ENCODE results near the gene ABL2. TPM values are rescaled to one million over a fixed set of nuclear protein-coding genes. Genes with fewer than 3 reads are reported as not detected.

The ABL2 gene
- polyA plus RNA-seq, 2 of the 4 experiments (the other 2 are of a cell fraction), result 12.4 TPM

DNA sequence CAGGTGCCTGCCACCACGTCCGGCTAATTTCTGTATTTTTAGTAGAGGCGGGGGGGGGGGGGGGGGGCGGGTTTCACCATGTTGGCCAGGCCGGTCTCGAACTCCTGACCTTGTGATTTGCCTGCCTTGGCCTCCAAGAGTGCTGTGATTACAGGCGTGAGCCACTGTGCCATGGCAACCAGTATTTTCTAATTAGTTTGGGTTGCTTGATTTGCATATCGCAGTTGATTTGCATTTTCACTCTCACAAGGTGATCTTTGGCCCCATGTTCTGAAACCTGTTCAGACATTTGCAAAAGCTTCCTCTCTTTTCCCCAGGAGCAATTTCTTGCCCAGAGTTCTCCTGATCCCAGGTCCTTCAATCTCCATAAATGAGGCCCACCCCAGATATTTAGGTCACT is 145.9 kb downstream of the ABL2 start:
- ChIA-PET POLR2A (interaction anchor here (0.7 kb wide), 1 partner anchor 358 kb away, joined by 3 read pairs; no protein-coding TSS in a partner anchor), CTCF (interaction anchor here (0.7 to 6.2 kb wide), 7 partner anchors 8 to 551 kb away, joined by 3 to 28 read pairs (median 3); no protein-coding TSS in a partner anchor)
- H3K9me3 ChIP-seq, result no peaks in the 10 kb centered on the region
- peak overlapping the region in 1 of 2 experiments; percentile 95; a peak in 1 of 6 replicates for H3K27ac ChIP-seq
- ATAC-seq (no peak), DNase-seq (ENCODE audit: low read depth in 1 of 2, low spot score in 1 of 2) (no peak), FAIRE-seq (no peak)
- H3K4me1 ChIP-seq, result peaks cover 22% of the 10 kb centered on the region; the same call in 1 of the 3 replicates
- WGBS (ENCODE audit: missing lambda C conversion rate), result 76% methylated on average over 7 of the region's 8 CpGs
- TF ChIP-seq REST (IDR thresholded peaks at IDR 0.05) (no peak), EP300 (IDR thresholded peaks at IDR 0.05) (no peak), ZFP36 (IDR thresholded peaks at IDR 0.05; ENCODE audit: borderline replicate concordance, partially characterized antibody) (no peak), RNF2 (IDR thresholded peaks at IDR 0.05; ENCODE audit: borderline replicate concordance, low read depth) (no peak), FOXS1 (CRISPR knock-in tag; IDR thresholded peaks at IDR 0.05) (no peak), PHF8 (IDR thresholded peaks at IDR 0.05; ENCODE audit: borderline replicate concordance, low read depth) (no peak)
- TF ChIP-seq, protein P1, sequence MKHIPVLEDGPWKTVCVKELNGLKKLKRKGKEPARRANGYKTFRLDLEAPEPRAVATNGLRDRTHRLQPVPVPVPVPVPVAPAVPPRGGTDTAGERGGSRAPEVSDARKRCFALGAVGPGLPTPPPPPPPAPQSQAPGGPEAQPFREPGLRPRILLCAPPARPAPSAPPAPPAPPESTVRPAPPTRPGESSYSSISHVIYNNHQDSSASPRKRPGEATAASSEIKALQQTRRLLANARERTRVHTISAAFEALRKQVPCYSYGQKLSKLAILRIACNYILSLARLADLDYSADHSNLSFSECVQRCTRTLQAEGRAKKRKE (CRISPR knock-in tag; IDR thresholded peaks at IDR 0.05; ENCODE audit: low read depth), result no peak
- peak overlapping the region; percentile 97 for H3K4me2 ChIP-seq
- H3K4me3 ChIP-seq, result no peak overlapping the region; the same call in 2 of the 3 replicates

DNA sequence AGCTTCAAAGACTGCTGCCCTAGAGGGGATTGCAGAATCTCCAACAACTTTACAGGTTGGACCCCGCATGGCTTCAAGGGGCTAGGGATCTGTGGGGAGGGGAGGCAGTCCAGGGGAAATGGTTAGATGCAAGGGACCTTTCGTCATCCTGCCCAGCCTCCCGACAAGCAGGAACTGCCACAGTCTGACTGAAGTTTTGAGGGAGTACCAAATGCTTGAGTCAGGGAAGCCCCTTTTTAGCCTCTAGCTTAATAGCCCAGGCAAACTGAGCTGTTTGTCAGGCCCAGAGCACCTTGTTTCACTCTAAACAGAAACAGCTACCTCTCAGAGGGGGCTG is 146.5 kb downstream of the ABL2 start:
- Histone ChIP-seq H3K9me3 (no peaks in the 10 kb centered on the region), H3K27ac (peak overlapping the region; percentile 87 to 95), H3K4me3 (peak overlapping the region; percentile 77), H3K4me1 (peaks cover 22% of the 10 kb centered on the region; the same call in 1 of the 3 replicates), H3K4me2 (peak overlapping the region; percentile 97)
- ChIA-PET CTCF (interaction anchor here (0.7 to 6.2 kb wide), 9 partner anchors 18 to 551 kb away, joined by 3 to 28 read pairs (median 7); no protein-coding TSS in a partner anchor), POLR2A (no interaction called here)
- 9% methylated on average over 3 of the region's 3 CpGs for WGBS (ENCODE audit: missing lambda C conversion rate)
- no peak for TF ChIP-seq NFE2L2 (conservative IDR thresholded peaks at IDR 0.05; ENCODE audit: low read length)
- TF ChIP-seq, protein P2, sequence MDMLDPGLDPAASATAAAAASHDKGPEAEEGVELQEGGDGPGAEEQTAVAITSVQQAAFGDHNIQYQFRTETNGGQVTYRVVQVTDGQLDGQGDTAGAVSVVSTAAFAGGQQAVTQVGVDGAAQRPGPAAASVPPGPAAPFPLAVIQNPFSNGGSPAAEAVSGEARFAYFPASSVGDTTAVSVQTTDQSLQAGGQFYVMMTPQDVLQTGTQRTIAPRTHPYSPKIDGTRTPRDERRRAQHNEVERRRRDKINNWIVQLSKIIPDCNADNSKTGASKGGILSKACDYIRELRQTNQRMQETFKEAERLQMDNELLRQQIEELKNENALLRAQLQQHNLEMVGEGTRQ (IDR thresholded peaks at IDR 0.05), result peak; percentile 50; the same call in 1 of the 2 replicates
- peak; percentile 1 to 6; a peak in 4 of 6 replicates for ATAC-seq
- no peak for FAIRE-seq
- DNase-seq (ENCODE audit: low read depth in 1 of 2, low spot score in 1 of 2), result no peak

DNA sequence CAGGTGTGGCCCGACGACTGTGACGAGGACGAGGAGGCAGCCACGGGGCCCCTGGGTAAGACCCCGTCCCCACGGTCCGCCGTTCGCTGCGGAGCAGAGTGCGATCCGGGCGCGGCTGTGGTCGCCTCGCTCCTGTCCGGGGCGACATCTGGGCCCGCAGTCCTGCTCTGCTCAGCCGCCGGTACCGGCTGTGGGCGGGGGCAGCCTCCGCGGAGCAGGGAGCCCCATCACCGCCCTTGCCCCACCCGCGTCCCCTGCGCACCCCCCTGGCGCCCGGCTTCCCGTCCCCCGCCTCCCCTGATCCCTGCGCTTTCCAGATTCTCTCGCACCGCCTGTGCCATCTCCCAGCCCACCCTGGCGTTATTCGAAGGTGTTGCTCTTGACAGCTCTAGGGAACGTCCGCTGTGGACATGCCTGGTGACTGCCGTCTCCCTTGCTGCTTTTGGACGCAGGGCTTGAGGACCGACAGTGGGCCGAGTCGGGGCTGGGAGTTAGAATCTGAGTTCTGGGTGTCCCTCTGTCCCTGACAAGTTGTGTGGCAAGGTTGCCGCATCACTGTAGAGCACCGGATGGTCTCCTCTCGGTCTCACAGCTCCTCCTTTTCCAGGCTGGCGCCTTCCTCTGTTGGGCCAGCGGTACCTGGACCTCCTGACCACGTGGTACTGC is 147.0 kb downstream of the ABL2 start:
- DNase-seq (ENCODE audit: low read depth in 1 of 2, low spot score in 1 of 2) (peak; percentile 31 to 50), ATAC-seq (peak; percentile 61 to 65), FAIRE-seq (no peak)
- Histone ChIP-seq H3K27ac (peak overlapping the region; percentile 87 to 95), H3K9me3 (no peaks in the 10 kb centered on the region), H3K4me2 (peak overlapping the region; percentile 97), H3K4me1 (peaks cover 20% of the 10 kb centered on the region; the same call in 1 of the 3 replicates), H3K4me3 (peak overlapping the region; percentile 77)
- ChIA-PET CTCF (interaction anchor here (0.7 to 6.2 kb wide), 9 partner anchors 18 to 550 kb away, joined by 3 to 28 read pairs (median 7); no protein-coding TSS in a partner anchor), POLR2A (interaction anchor here (0.6 to 1.6 kb wide), 4 partner anchors 39 to 302 kb away, joined by 3 to 5 read pairs (median 4); partner anchors contain the start of genes AXDND1 and SOAT1)
- WGBS (ENCODE audit: missing lambda C conversion rate), result 5% methylated on average over 7 of the region's 52 CpGs
- TF ChIP-seq E2F6 (IDR thresholded peaks at IDR 0.05; ENCODE audit: borderline replicate concordance, low read depth) (0 out of 2 replicates have a peak, but pooled peaks have one; percentile 51), NPAS2 (CRISPR knock-in tag; IDR thresholded peaks at IDR 0.05; ENCODE audit: borderline replicate concordance) (no peak), HDAC2 (IDR thresholded peaks at IDR 0.05) (no peak), NR3C1 (IDR thresholded peaks at IDR 0.05) (no peak), HOXB5 (CRISPR knock-in tag; IDR thresholded peaks at IDR 0.05) (no peak), TP53 (CRISPR knock-in tag; IDR thresholded peaks at IDR 0.05) (no peak), CTCF (IDR thresholded peaks at IDR 0.05) (no peak), SREBF2 (IDR thresholded peaks at IDR 0.05) (no peak), CHD4 (IDR thresholded peaks at IDR 0.05; ENCODE audit: borderline replicate concordance) (no peak), ZSCAN20 (CRISPR knock-in tag; IDR thresholded peaks at IDR 0.05) (no peak), NFE2L2 (conservative IDR thresholded peaks at IDR 0.05; ENCODE audit: low read length) (no peak), ZNF302 (CRISPR knock-in tag; IDR thresholded peaks at IDR 0.05) (no peak), JUN (IDR thresholded peaks at IDR 0.05) (no peak), MAZ (IDR thresholded peaks at IDR 0.05; ENCODE audit: borderline replicate concordance, low read depth, low read length) (no peak), RNF2 (IDR thresholded peaks at IDR 0.05; ENCODE audit: borderline replicate concordance, low read depth) (no peak), CBX8 (IDR thresholded peaks at IDR 0.05) (no peak), HEYL (CRISPR knock-in tag; IDR thresholded peaks at IDR 0.05) (no peak)

All from A549 (cell line).